NCI-H345 (cell line): ENCODE measurements around the gene OR14A2.
"Not testable (repeated sequence)": the region's sequence is repeated elsewhere in the genome, so short reads cannot be mapped to it uniquely, and the experiment has no call there.

Experiments used
- DNase-seq: peaks from one replicate; lab custom pipeline; 2025; lab: John Stamatoyannopoulos, UW

OR14A2 gene

GRCh38 chr1:247748041-247748440 is at the start of gene OR14A2:
Gene OR14A2, minus strand, starts transcription at chr1:247748141.
- no peak for DNase-seq

- no peak for DNase-seq
Measured at GRCh38 chr1:247797518-247797917, 49.6 kb upstream of the OR14A2 start.

GRCh38 chr1:247769603-247770002 is 21.7 kb upstream of the OR14A2 start:
- DNase-seq, result no peak

GRCh38 chr1:247760456-247760855 is 12.5 kb upstream of the OR14A2 start, which contains the start of gene OR1C1:
Gene OR1C1, minus strand, starts transcription at chr1:247760556. Its CDS starts 2,150 bp downstream, at chr1:247758406.
- no peak for DNase-seq

GRCh38 chr1:247754311-247754710 is 6.4 kb upstream of the OR14A2 start:
- not testable (repeated sequence) for DNase-seq

GRCh38 chr1:247749870-247750269 is 1.9 kb upstream of the OR14A2 start:
- DNase-seq, result no peak

- no peak for DNase-seq
Measured at GRCh38 chr1:247747616-247748015, 325 bp downstream of the OR14A2 start.

GRCh38 chr1:247746391-247746935 is 1.5 kb downstream of the OR14A2 start:
- no peak for DNase-seq

GRCh38 chr1:247742215-247742760 is 5.7 kb downstream of the OR14A2 start:
- not testable (repeated sequence) for DNase-seq

- no peak for DNase-seq
Measured at GRCh38 chr1:247741756-247742155, 6.2 kb downstream of the OR14A2 start.

- no peak for DNase-seq
Measured at GRCh38 chr1:247740721-247741120, 7.2 kb downstream of the OR14A2 start.

- no peak for DNase-seq
Measured at GRCh38 chr1:247738315-247738714, 9.6 kb downstream of the OR14A2 start, which contains the start of gene OR14K1. Gene OR14K1, plus strand, starts transcription at chr1:247738615. Its CDS starts 0 bp downstream, at chr1:247738615.

- no peak for DNase-seq
Measured at GRCh38 chr1:247721222-247721621, 26.7 kb downstream of the OR14A2 start.

GRCh38 chr1:247716546-247716945 is 31.4 kb downstream of the OR14A2 start, which contains the start of gene OR6F1:
Gene OR6F1, minus strand, starts transcription at chr1:247716646. Its CDS starts 3,891 bp downstream, at chr1:247712755.
- no peak for DNase-seq

GRCh38 chr1:247713753-247714152 is 34.2 kb downstream of the OR14A2 start:
- no peak for DNase-seq

- DNase-seq, result not testable (repeated sequence)
Measured at GRCh38 chr1:247710681-247711080, 37.3 kb downstream of the OR14A2 start.

- no peak for DNase-seq
Measured at GRCh38 chr1:247701338-247701737, 46.6 kb downstream of the OR14A2 start.

- peak; percentile 12 for DNase-seq
Measured at GRCh38 chr1:247681288-247681897, 66.5 kb downstream of the OR14A2 start.

- no peak for DNase-seq
Measured at GRCh38 chr1:247680171-247680570, 67.8 kb downstream of the OR14A2 start.

GRCh38 chr1:247679639-247680038 is 68.3 kb downstream of the OR14A2 start, which contains the start of gene OR13G1:
Gene OR13G1, minus strand, starts transcription at chr1:247679739. Its CDS starts 6,698 bp downstream, at chr1:247673041.
- DNase-seq, result no peak
